Stomach (tissue), 9 donors: ENCODE data around the gene FAN1. TPM values are rescaled to one million over a fixed set of nuclear protein-coding genes. Genes with fewer than 3 reads are reported as not detected.

ENCODE experiments used
- DNase-seq, 2 donors: peaks; one replicate each; pipeline versions ENCODE4 v3.0.0 to v3.0.0-alpha.2; 2013 to 2019
- H3K27ac ChIP-seq, 5 donors: fragments of 200-600 bp in 4 of 5; sonication (generic) in 4 of 5; one replicate each; pipeline ENCODE4 v1.5.1; 2013 to 2019; ENCODE audit warnings: mild to moderate bottlenecking in 1 of 5, moderate library complexity in 1 of 5
- H3K27me3 ChIP-seq, 3 donors: fragments of 200-600 bp; sonication (generic); one replicate each; pipeline ENCODE4 v1.5.1; 2017 to 2019; ENCODE audit warnings: mixed run types in 1 of 3
- H3K36me3 ChIP-seq, 4 donors: fragments of 200-600 bp; sonication (generic); 1 replicate in 3 of 4; 2 replicates in 1 of 4; pipeline ENCODE4 v1.5.1; 2016 to 2019
- H3K4me1 ChIP-seq, 4 donors: fragments of 200-600 bp; sonication (generic); one replicate each; pipeline ENCODE4 v1.5.1; 2016 to 2019
- H3K4me3 ChIP-seq, 4 donors: fragments of 200-600 bp; sonication (generic) in 3 of 4; one replicate each; pipeline ENCODE4 v1.5.1; 2016 to 2019; ENCODE audit warnings: mild to moderate bottlenecking in 1 of 4
- H3K9me3 ChIP-seq, 4 donors: fragments of 200-600 bp; sonication (generic); one replicate each; pipeline ENCODE4 v1.5.1; 2016 to 2019
- EP300 ChIP-seq: sonication (generic); formaldehyde crosslinking; IDR thresholded peaks from one replicate; pipeline ENCODE4 v1.6.1; 2017; ENCODE audit warnings: antibody characterized with exemption
- POLR2A ChIP-seq, 4 donors: fragments of 450-650 bp; IDR thresholded peaks; one replicate each; pipeline ENCODE4 v1.6.1; 2016; ENCODE audit warnings: antibody characterized with exemption in 4 of 4, control low read depth in 2 of 4, mild to moderate bottlenecking in 1 of 4, moderate library complexity in 1 of 4
- POLR2AphosphoS5 ChIP-seq, 3 donors: sonication (generic); formaldehyde crosslinking; IDR thresholded peaks; one replicate each; pipeline ENCODE4 v1.6.1; 2016; ENCODE audit warnings: antibody characterized with exemption in 3 of 3
- WGBS, 5 donors: extraction: QIAGEN DNeasy Blood & Tissue Kit in 3 of 5; methylation state at CpG; one replicate each; pipeline versions ENCODE4 v1.1.5 to v1.1.7; 2013 to 2018; 5-methylcytosine and 5-hydroxymethylcytosine counted together
- intact Hi-C: fragments of 100-400 bp; cut with DNase I; formaldehyde crosslinking; loops from one replicate; pipeline ENCODE4 v1.15.1; 2023; ENCODE audit warnings: low total_unique reads
- polyA plus RNA-seq, 3 donors: library from polyadenylated mRNA; stranded (reverse); fragments of 200-250 nt; gene quantifications; one replicate each; pipeline ENCODE4 v1.2.3, GENCODE V29; 2013
- total RNA-seq, 5 donors: library from RNA; depleted of rRNA; stranded (reverse); fragments of >200 nt; gene quantifications; one replicate each; pipeline versions ENCODE4 v1.1.0 to v1.2.3, GENCODE V29; 2014 to 2016
- TF ChIP-seq, protein P1 (sequence below), 7 experiments: fragments of 450-650 bp in 4 of 7; fragments of 200-600 bp in 3 of 7; sonication (generic) in 3 of 7; IDR thresholded peaks; one replicate each; pipeline ENCODE4 v1.5.1; 2016 to 2019; ENCODE audit warnings: antibody characterized with exemption in 7 of 7, control low read depth in 2 of 7, mild to moderate bottlenecking in 1 of 7
- donor health status: healthy with polysubstance abuse.
- donor health status: Bipolar disorder and iron deficiency.
- donor health status: healthy.

Gene FAN1
- total and polyA plus RNA-seq, 8 donors, result 5.7 to 83.0 (median 20.1) TPM

DNA sequence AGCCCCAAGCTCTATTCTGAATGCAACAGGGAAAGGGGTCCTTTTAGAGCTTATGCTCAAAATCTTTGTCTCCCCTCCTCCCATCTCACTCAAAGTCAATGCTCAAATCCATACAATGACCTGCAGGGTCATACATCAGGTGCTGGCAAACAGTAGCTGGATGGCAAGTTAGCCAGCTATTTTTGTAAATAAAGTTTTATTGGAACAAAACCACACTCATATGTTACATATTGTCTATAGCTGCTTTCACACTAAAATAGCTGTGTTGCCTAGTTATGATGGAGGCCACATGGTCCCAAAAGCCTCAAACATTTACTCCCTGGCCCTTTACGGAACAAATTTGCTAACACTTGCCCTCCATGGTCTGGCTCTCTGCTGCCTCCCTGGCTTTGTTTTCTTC lies 1.8 kb upstream of the FAN1 start:
- 82 to 100% (median 96%) methylated on average over 1 of the region's 1 CpG for WGBS, 5 donors

DNA sequence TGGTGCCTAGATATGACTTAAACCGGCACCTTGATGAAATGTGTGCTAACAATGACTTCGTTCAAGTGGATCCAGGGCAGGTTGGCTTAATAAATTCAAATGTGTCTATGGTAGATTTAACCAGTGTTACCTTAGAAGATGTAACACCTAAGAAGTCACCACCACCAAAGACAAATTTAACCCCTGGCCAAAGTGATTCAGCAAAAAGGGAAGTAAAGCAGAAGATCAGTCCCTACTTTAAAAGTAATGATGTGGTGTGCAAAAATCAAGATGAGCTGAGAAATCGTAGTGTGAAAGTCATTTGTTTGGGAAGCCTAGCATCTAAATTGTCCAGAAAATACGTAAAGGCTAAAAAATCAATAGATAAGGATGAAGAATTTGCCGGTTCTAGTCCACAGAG lies 1.1 kb downstream of the FAN1 start:
- DNase-seq, result no peak
- TF ChIP-seq POLR2AphosphoS5 (IDR thresholded peaks at IDR 0.05), result no peak
- TF ChIP-seq, protein P1, sequence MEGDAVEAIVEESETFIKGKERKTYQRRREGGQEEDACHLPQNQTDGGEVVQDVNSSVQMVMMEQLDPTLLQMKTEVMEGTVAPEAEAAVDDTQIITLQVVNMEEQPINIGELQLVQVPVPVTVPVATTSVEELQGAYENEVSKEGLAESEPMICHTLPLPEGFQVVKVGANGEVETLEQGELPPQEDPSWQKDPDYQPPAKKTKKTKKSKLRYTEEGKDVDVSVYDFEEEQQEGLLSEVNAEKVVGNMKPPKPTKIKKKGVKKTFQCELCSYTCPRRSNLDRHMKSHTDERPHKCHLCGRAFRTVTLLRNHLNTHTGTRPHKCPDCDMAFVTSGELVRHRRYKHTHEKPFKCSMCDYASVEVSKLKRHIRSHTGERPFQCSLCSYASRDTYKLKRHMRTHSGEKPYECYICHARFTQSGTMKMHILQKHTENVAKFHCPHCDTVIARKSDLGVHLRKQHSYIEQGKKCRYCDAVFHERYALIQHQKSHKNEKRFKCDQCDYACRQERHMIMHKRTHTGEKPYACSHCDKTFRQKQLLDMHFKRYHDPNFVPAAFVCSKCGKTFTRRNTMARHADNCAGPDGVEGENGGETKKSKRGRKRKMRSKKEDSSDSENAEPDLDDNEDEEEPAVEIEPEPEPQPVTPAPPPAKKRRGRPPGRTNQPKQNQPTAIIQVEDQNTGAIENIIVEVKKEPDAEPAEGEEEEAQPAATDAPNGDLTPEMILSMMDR (IDR thresholded peaks at IDR 0.05), result no peak
- TF ChIP-seq EP300, result no peak
- Histone ChIP-seq H3K36me3 (peaks cover 4 to 19% (median 17%) of the 10 kb centered on the region in 4 donors), H3K27ac (no peak overlapping the region), H3K4me3 (peak overlapping the region; percentile 79 to 85 (median 82)), H3K4me1 (peaks cover 0 to 37% (median 18%) of the 10 kb centered on the region in 4 donors), H3K27me3 (no peaks in the 10 kb centered on the region), H3K9me3 (no peaks in the 10 kb centered on the region)
- intact Hi-C loops, result no loop called here
- 88 to 91% (median 89%) methylated on average over 5 of the region's 5 CpGs for WGBS, 5 donors

More for the DNA sequence above, 1.8 kb upstream of the FAN1 start:
- Histone ChIP-seq H3K4me1 (peaks cover 0 to 35% (median 18%) of the 10 kb centered on the region in 4 donors), H3K27me3 (no peaks in the 10 kb centered on the region), H3K36me3 (no peaks in the 10 kb centered on the region), H3K4me3 (no peak overlapping the region), H3K9me3 (no peaks in the 10 kb centered on the region), H3K27ac (no peak overlapping the region)
- intact Hi-C loops, result no loop called here
- TF ChIP-seq, protein P1 (IDR thresholded peaks at IDR 0.05), result no peak
- TF ChIP-seq EP300, result no peak
- no peak for TF ChIP-seq POLR2AphosphoS5 (IDR thresholded peaks at IDR 0.05)
- TF ChIP-seq POLR2A (IDR thresholded peaks at IDR 0.05), result no peak
- DNase-seq, result no peak

DNA sequence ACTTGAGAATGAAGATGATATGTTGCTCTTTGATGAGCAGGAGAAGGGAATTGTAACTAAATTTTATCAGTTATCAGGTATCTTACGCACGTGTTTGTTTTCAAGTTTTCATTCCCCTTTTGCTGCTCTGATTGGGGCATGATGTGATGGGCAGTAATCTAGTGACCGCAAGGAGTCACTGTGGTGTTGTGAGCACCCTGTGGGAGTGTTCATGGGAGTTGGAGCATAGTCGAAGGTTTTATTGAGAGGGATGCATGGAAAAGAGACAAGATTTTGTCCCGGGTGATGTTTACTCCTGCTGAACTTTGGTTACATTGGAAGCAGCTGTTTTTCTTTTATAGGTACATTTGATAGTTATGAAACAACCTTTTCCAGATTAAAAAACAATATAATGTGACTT lies 2.1 kb downstream of the FAN1 start:
- intact Hi-C loops, result no loop called here
- H3K4me3 ChIP-seq, result no peak overlapping the region
- H3K27ac ChIP-seq, result no peak overlapping the region
- no peaks in the 10 kb centered on the region for H3K9me3 ChIP-seq
- no peak for DNase-seq
- H3K27me3 ChIP-seq, result no peaks in the 10 kb centered on the region
- H3K4me1 ChIP-seq, result peaks cover 0 to 37% (median 18%) of the 10 kb centered on the region in 4 donors
- 64 to 83% (median 79%) methylated on average over 5 of the region's 5 CpGs for WGBS, 5 donors
- peaks cover 4 to 28% (median 27%) of the 10 kb centered on the region in 4 donors for H3K36me3 ChIP-seq
- TF ChIP-seq, protein P1 (IDR thresholded peaks at IDR 0.05), result no peak
- TF ChIP-seq POLR2A (IDR thresholded peaks at IDR 0.05) (no peak), EP300 (no peak), POLR2AphosphoS5 (IDR thresholded peaks at IDR 0.05) (no peak)

DNA sequence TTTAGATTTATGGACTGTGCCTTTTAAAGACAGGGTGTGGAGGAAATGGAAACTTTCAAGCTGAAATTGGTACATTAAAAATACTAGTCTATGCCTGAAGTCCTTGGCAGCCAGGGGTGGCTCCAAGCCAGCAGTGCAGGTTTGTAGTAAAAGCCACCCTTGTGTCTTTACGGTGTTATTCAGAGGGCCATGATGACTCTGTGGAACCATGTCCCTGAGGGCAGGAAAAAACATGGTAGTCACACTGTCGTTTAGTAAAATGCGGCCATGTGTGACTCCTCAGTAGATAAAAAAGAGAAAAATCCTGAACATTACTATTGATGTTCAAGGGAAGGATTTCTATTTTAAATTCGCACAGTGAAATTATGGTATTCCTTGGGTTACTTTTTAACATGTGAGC lies 2.7 kb downstream of the FAN1 start:
- Histone ChIP-seq H3K36me3 (peaks cover 4 to 32% (median 27%) of the 10 kb centered on the region in 4 donors), H3K4me1 (peaks cover 0 to 37% (median 18%) of the 10 kb centered on the region in 4 donors), H3K9me3 (no peaks in the 10 kb centered on the region), H3K27me3 (no peaks in the 10 kb centered on the region), H3K27ac (no peak overlapping the region), H3K4me3 (no peak overlapping the region)
- intact Hi-C loops, result no loop called here
- DNase-seq, result no peak
- WGBS, 5 donors, result 73 to 82% (median 77%) methylated on average over 4 of the region's 4 CpGs
- no peak for TF ChIP-seq EP300
- no peak for TF ChIP-seq POLR2A (IDR thresholded peaks at IDR 0.05)
- no peak for TF ChIP-seq POLR2AphosphoS5 (IDR thresholded peaks at IDR 0.05)
- TF ChIP-seq, protein P1 (IDR thresholded peaks at IDR 0.05), result no peak
